ENCODE results near the gene PGBD1.

Gene PGBD1

GRCh38 chr6:28340310-28341095 is 59.1 kb downstream of the PGBD1 start:
- in situ Hi-C loops (cut with HindIII; ENCODE audit: low sequenced_read_pairs), result no loop called here
- no peak for DNase-seq (ENCODE audit: low read depth, low spot score)
- no peak for TF ChIP-seq CTCF (IDR thresholded peaks at IDR 0.05; ENCODE audit: low read depth, low read length)

GRCh38 chr6:28343898-28344677 is 62.7 kb downstream of the PGBD1 start:
- H3K4me3 ChIP-seq (ENCODE audit: low read depth, low read length), result no peak overlapping the region
- no peak for DNase-seq (ENCODE audit: low read depth, low spot score)
- in situ Hi-C loops (cut with HindIII; ENCODE audit: low sequenced_read_pairs), result no loop called here
- TF ChIP-seq CTCF (IDR thresholded peaks at IDR 0.05; ENCODE audit: low read depth, low read length), result no peak

More at GRCh38 chr6:28340310-28341095, 59.1 kb downstream of the PGBD1 start:
- H3K4me3 ChIP-seq (ENCODE audit: low read depth, low read length), result no peak overlapping the region

GRCh38 chr6:28345201-28345600 is 63.8 kb downstream of the PGBD1 start:
- no peak for TF ChIP-seq CTCF (IDR thresholded peaks at IDR 0.05; ENCODE audit: low read depth, low read length)
- in situ Hi-C loops (cut with HindIII; ENCODE audit: low sequenced_read_pairs), result no loop called here
- no peak overlapping the region for H3K4me3 ChIP-seq (ENCODE audit: low read depth, low read length)
- DNase-seq (ENCODE audit: low read depth, low spot score), result no peak

GRCh38 chr6:28347119-28347518 is 65.7 kb downstream of the PGBD1 start:
- TF ChIP-seq CTCF (IDR thresholded peaks at IDR 0.05; ENCODE audit: low read depth, low read length), result no peak
- DNase-seq (ENCODE audit: low read depth, low spot score), result no peak
- in situ Hi-C loops (cut with HindIII; ENCODE audit: low sequenced_read_pairs), result no loop called here
- H3K4me3 ChIP-seq (ENCODE audit: low read depth, low read length), result no peak overlapping the region

GRCh38 chr6:28349344-28349891 is 68.0 kb downstream of the PGBD1 start:
- DNase-seq (ENCODE audit: low read depth, low spot score), result no peak
- TF ChIP-seq CTCF (IDR thresholded peaks at IDR 0.05; ENCODE audit: low read depth, low read length), result no peak
- in situ Hi-C loops (cut with HindIII; ENCODE audit: low sequenced_read_pairs), result no loop called here
- H3K4me3 ChIP-seq (ENCODE audit: low read depth, low read length), result peak overlapping the region; percentile 88

GRCh38 chr6:28349892-28350737 is 68.7 kb downstream of the PGBD1 start, which contains the start of gene ZKSCAN3:
TSS of gene ZKSCAN3 (plus strand) at chr6:28349947. CDS start at chr6:28359587, 9,640 bp downstream.
- no peak for TF ChIP-seq CTCF (IDR thresholded peaks at IDR 0.05; ENCODE audit: low read depth, low read length)
- in situ Hi-C loops (cut with HindIII; ENCODE audit: low sequenced_read_pairs), result no loop called here
- peak; percentile 81 for DNase-seq (ENCODE audit: low read depth, low spot score)
- H3K4me3 ChIP-seq (ENCODE audit: low read depth, low read length), result peak within 1 kb of the TSS; percentile 88
